Osteocyte (in vitro differentiated cells): ENCODE results near the gene SENP1. TPM values are rescaled to one million over a fixed set of nuclear protein-coding genes. Genes with fewer than 3 reads are reported as not detected.

Source experiments
- DNase-seq: peaks from one replicate; pipeline ENCODE4 v3.0.0; 2021; ENCODE audit warnings: mixed read lengths; ENCODE audit not compliant: unreplicated experiment; ENCODE audit errors: extremely low spot score
- H3K27ac Mint-ChIP-seq: one replicate; pipeline ENCODE4 v1.8.0; 2021; ENCODE audit warnings: mild to moderate bottlenecking, mixed read lengths; ENCODE audit not compliant: unreplicated experiment
- H3K27me3 Mint-ChIP-seq: one replicate; pipeline ENCODE4 v1.8.0; 2021; ENCODE audit warnings: mixed read lengths; ENCODE audit not compliant: unreplicated experiment
- H3K36me3 Mint-ChIP-seq: one replicate; pipeline ENCODE4 v1.8.0; 2021; ENCODE audit warnings: mixed read lengths; ENCODE audit not compliant: unreplicated experiment
- H3K4me1 Mint-ChIP-seq: one replicate; pipeline ENCODE4 v1.8.0; 2021; ENCODE audit warnings: mixed read lengths; ENCODE audit not compliant: unreplicated experiment
- H3K4me3 Mint-ChIP-seq: one replicate; pipeline ENCODE4 v1.8.0; 2021; ENCODE audit warnings: mild to moderate bottlenecking, moderate library complexity, mixed read lengths; ENCODE audit not compliant: unreplicated experiment
- H3K9me3 Mint-ChIP-seq: one replicate; pipeline ENCODE4 v1.8.0; 2021; ENCODE audit warnings: mixed read lengths; ENCODE audit not compliant: unreplicated experiment
- total RNA-seq: library from RNA; stranded (reverse); gene quantifications from 2 replicates; pipeline ENCODE4 v1.2.1, GENCODE V29; 2021
- TF ChIP-seq, protein P1 (sequence below): fragments of 200-600 bp; sonication (generic); IDR thresholded peaks from 2 replicates; pipeline ENCODE4 v1.5.0; 2021; ENCODE audit warnings: antibody characterized with exemption, mild to moderate bottlenecking, moderate library complexity

Gene SENP1
- total RNA-seq, 1 donor from 2014 or later: 25.6 TPM

DNA sequence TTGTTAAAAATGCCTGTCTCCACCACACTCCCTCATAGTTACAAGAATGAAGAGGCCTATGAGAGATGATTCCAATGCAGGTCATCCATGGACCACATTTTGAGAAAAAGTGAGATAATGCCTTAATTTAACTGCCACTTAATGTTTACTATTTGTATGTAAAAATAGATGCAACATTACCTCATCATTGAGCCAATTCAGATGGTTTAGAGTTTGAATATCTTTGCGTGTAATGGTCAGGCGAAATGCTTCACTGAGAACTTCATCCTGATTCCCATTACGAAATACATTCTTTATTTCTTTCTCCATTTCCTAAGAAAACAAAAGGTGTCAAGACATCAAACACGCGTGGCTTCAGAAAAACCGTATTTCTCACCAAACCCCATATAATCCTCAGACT lies 42.3 kb downstream of the SENP1 start:
- no peaks in the 10 kb centered on the region for H3K4me1 Mint-ChIP-seq
- no peaks in the 10 kb centered on the region for H3K27me3 Mint-ChIP-seq
- no peak for DNase-seq
- peaks cover 56% of the 10 kb centered on the region for H3K36me3 Mint-ChIP-seq
- TF ChIP-seq, protein P1, sequence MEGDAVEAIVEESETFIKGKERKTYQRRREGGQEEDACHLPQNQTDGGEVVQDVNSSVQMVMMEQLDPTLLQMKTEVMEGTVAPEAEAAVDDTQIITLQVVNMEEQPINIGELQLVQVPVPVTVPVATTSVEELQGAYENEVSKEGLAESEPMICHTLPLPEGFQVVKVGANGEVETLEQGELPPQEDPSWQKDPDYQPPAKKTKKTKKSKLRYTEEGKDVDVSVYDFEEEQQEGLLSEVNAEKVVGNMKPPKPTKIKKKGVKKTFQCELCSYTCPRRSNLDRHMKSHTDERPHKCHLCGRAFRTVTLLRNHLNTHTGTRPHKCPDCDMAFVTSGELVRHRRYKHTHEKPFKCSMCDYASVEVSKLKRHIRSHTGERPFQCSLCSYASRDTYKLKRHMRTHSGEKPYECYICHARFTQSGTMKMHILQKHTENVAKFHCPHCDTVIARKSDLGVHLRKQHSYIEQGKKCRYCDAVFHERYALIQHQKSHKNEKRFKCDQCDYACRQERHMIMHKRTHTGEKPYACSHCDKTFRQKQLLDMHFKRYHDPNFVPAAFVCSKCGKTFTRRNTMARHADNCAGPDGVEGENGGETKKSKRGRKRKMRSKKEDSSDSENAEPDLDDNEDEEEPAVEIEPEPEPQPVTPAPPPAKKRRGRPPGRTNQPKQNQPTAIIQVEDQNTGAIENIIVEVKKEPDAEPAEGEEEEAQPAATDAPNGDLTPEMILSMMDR: no peak
- no peak overlapping the region for H3K4me3 Mint-ChIP-seq
- H3K9me3 Mint-ChIP-seq: peaks cover 18% of the 10 kb centered on the region
- H3K27ac Mint-ChIP-seq: no peak overlapping the region

DNA sequence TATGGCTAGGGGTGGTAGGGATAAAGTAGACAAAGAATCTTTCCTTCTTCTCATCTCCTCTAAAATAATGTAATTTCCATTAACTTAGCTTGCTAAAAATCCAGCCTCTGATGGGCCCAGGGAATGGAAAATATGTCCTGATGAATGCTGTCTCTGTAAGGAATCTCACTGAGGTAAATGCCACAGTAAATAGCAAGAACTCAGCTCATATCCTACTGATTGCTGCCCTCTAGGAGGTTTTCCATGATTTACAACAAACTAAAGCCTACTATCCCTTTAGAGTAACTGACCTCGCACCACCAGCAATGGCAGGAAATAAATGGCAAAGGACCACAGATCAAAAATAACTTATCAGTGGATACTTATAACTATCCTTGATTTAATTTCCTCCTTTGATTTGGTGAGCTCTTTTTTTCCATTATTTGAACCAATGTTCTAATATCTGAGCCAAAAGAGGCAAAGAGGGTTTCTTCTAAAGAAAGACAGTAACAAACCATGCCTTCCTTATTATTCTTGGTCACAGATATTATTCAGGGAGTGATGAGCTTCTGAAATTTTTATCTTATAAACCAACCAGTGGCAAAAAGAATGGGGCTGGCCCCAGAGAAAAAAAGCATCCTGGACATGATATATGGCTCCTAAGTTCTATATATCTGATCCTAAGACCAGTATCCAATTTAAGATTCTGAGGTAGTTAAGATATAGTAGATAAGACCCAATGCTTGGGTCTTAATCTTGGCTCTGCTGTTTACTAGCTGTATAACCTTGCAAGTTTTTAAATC lies 43.8 kb downstream of the SENP1 start:
- H3K9me3 Mint-ChIP-seq: peaks cover 21% of the 10 kb centered on the region
- H3K4me3 Mint-ChIP-seq: no peak overlapping the region
- no peak overlapping the region for H3K27ac Mint-ChIP-seq
- H3K27me3 Mint-ChIP-seq: no peaks in the 10 kb centered on the region
- no peaks in the 10 kb centered on the region for H3K4me1 Mint-ChIP-seq
- TF ChIP-seq, protein P1: no peak
- DNase-seq: no peak
- H3K36me3 Mint-ChIP-seq: peaks cover 54% of the 10 kb centered on the region

DNA sequence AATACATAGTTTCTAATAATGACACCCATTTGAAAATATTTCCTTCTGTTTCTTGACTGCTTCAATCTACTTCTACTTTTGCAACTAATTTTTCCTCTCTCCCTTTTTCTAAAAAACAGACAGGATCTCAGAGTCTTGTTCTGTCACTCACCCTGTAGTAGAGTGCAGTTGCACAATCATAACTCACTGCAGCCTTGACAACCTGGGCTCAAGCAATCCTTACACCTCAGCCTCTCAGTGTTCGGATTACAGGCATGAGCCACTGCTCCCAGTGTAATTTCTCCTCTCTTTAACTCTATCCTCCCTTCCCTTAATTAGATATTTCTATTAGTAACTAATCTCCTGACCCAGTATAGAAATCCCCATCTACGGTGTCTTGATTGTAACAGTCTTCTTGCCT lies 45.4 kb downstream of the SENP1 start:
- H3K4me3 Mint-ChIP-seq: no peak overlapping the region
- H3K4me1 Mint-ChIP-seq: no peaks in the 10 kb centered on the region
- TF ChIP-seq, protein P1: no peak
- H3K36me3 Mint-ChIP-seq: peaks cover 52% of the 10 kb centered on the region
- H3K27ac Mint-ChIP-seq: no peak overlapping the region
- H3K27me3 Mint-ChIP-seq: no peaks in the 10 kb centered on the region
- DNase-seq: no peak
- peaks cover 21% of the 10 kb centered on the region for H3K9me3 Mint-ChIP-seq

DNA sequence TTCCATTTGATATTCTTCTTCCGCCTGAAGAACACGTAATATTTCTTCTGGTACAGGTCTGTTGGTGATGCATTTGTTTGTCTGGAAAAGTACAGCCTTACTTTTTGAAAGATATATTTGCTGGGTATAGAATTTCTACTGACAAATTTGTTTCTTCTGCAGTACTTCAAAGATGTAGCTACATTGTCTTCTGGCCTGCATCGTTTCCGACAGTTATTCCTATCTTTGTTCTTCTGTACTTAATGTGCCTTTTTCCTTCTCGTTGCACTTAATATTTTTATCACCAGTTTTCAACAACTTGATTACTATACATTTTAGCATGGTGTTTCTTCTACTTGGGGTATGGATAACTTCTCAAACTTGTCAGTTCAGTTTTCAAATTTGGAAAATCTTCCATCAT lies 47.1 kb downstream of the SENP1 start:
- Mint-ChIP-seq H3K4me3 (no peak overlapping the region), H3K36me3 (peaks cover 44% of the 10 kb centered on the region), H3K27ac (no peak overlapping the region), H3K9me3 (peaks cover 21% of the 10 kb centered on the region), H3K4me1 (no peaks in the 10 kb centered on the region), H3K27me3 (no peaks in the 10 kb centered on the region)
- no peak for DNase-seq
- TF ChIP-seq, protein P1: no peak

DNA sequence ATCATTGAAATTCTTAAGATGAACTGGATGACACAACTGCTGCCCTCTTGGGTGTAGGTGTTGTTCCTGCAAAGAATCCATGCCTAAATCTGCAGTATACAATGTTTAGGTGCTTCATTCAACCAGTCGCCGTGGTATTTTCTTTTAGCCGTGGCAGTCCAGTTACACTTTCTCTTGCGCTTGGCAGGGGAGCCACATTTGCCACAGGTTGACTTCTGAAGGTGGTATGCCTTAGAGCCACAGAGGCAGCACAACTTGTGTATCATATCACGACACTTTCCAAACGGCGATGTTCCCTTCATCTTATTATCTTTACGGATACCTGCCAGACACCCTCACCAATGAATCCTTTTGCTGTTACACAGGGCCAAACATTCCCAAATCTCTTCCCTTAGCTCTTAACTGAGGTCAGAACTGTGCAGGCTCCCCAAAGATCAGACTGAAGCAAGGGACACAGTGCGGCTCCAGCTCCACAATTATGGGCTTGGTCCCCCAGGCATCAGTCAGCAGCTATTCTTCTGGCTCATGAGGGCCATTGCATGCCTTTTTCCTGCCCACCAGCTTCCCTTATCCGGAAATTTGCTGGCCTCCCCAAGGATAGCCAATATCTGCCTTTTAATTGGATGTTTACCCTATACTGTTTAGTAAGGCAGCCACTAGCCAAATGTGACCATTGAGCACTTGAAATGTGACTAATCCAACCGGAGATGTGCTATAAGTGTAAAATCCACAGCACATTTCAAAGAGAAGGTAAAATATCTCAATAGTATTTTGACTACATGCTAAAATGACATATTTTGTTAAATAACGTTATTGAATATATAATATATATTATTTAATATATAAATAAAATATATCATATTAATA lies 50.7 kb downstream of the SENP1 start:
- Mint-ChIP-seq H3K4me3 (no peak overlapping the region), H3K4me1 (no peaks in the 10 kb centered on the region), H3K27me3 (no peaks in the 10 kb centered on the region), H3K36me3 (peaks cover 24% of the 10 kb centered on the region), H3K9me3 (peaks cover 15% of the 10 kb centered on the region), H3K27ac (no peak overlapping the region)
- DNase-seq: no peak
- TF ChIP-seq, protein P1: no peak
